Skeletal muscle satellite cell (primary cell): ENCODE results near the gene AFF1.
A peak's percentile ranks its signal among the peaks of the same experiment; 100 is the strongest.

Experiments
- H3K27me3 ChIP-seq: 2 replicates; pipeline ENCODE4 v1.7.0; 2013; ENCODE audit warnings: low read length; ENCODE audit not compliant: control insufficient read depth, insufficient read depth
- H3K36me3 ChIP-seq: 2 replicates; pipeline ENCODE4 v1.7.0; 2013; ENCODE audit warnings: mild to moderate bottlenecking, control low read depth, low read length; ENCODE audit not compliant: insufficient read depth
- H3K4me1 ChIP-seq: 2 replicates; pipeline ENCODE4 v1.7.0; 2013; ENCODE audit warnings: low read length; ENCODE audit not compliant: control insufficient read depth, insufficient read depth
- H3K4me2 ChIP-seq: 2 replicates; pipeline ENCODE4 v1.7.0; 2013; ENCODE audit warnings: mild to moderate bottlenecking, low read length
- H3K4me3 ChIP-seq: 2 replicates; pipeline ENCODE4 v1.7.0; 2013; ENCODE audit warnings: low read length
- H3K9ac ChIP-seq: 2 replicates; pipeline ENCODE4 v1.7.0; 2013; ENCODE audit warnings: mild to moderate bottlenecking, low read depth, low read length, moderate library complexity
- H3K9me3 ChIP-seq: replicated peaks from 2 replicates; pipeline ENCODE4 v1.7.0; 2013; ENCODE audit warnings: mild to moderate bottlenecking, control low read depth, low read length

AFF1 gene

GRCh38 chr4:87121341-87122065, 186.7 kb downstream of the AFF1 start:
- Histone ChIP-seq H3K4me3 (no peak overlapping the region), H3K27me3 (no peaks in the 10 kb centered on the region), H3K9ac (no peak overlapping the region), H3K36me3 (peaks cover 13% of the 10 kb centered on the region), H3K4me1 (peaks cover 22% of the 10 kb centered on the region), H3K9me3 (no peaks in the 10 kb centered on the region), H3K4me2 (peak overlapping the region; percentile 29)

GRCh38 chr4:87122252-87122651, 187.4 kb downstream of the AFF1 start:
- Histone ChIP-seq H3K36me3 (peaks cover 19% of the 10 kb centered on the region), H3K27me3 (no peaks in the 10 kb centered on the region), H3K4me1 (peaks cover 22% of the 10 kb centered on the region), H3K4me2 (peak overlapping the region; percentile 29), H3K9me3 (no peaks in the 10 kb centered on the region), H3K9ac (no peak overlapping the region), H3K4me3 (no peak overlapping the region)

- Histone ChIP-seq H3K9ac (no peak overlapping the region), H3K4me2 (no peak overlapping the region), H3K4me3 (no peak overlapping the region), H3K27me3 (no peaks in the 10 kb centered on the region), H3K9me3 (no peaks in the 10 kb centered on the region), H3K36me3 (peaks cover 36% of the 10 kb centered on the region), H3K4me1 (peaks cover 10% of the 10 kb centered on the region)
These were observed 191.2 kb downstream of the AFF1 start for GRCh38 chr4:87126056-87126455.

- peaks cover 37% of the 10 kb centered on the region for H3K36me3 ChIP-seq
These were observed 193.3 kb downstream of the AFF1 start for GRCh38 chr4:87128006-87128705.

GRCh38 chr4:87129681-87130080, 194.9 kb downstream of the AFF1 start:
- H3K36me3 ChIP-seq: peaks cover 45% of the 10 kb centered on the region
- H3K9me3 ChIP-seq: no peaks in the 10 kb centered on the region
- H3K4me2 ChIP-seq: no peak overlapping the region
- H3K4me3 ChIP-seq: no peak overlapping the region
- H3K27me3 ChIP-seq: no peaks in the 10 kb centered on the region
- H3K4me1 ChIP-seq: no peaks in the 10 kb centered on the region
- H3K9ac ChIP-seq: no peak overlapping the region

More at GRCh38 chr4:87128006-87128705, 193.3 kb downstream of the AFF1 start:
- no peaks in the 10 kb centered on the region for H3K4me1 ChIP-seq
- no peaks in the 10 kb centered on the region for H3K27me3 ChIP-seq
- H3K4me2 ChIP-seq: no peak overlapping the region
- no peak overlapping the region for H3K9ac ChIP-seq
- no peak overlapping the region for H3K4me3 ChIP-seq
- H3K9me3 ChIP-seq: no peaks in the 10 kb centered on the region

GRCh38 chr4:87130985-87131703, 196.3 kb downstream of the AFF1 start:
- H3K27me3 ChIP-seq: no peaks in the 10 kb centered on the region
- no peaks in the 10 kb centered on the region for H3K9me3 ChIP-seq
- no peak overlapping the region for H3K9ac ChIP-seq
- H3K4me1 ChIP-seq: no peaks in the 10 kb centered on the region
- no peak overlapping the region for H3K4me2 ChIP-seq
- peaks cover 35% of the 10 kb centered on the region for H3K36me3 ChIP-seq
- no peak overlapping the region for H3K4me3 ChIP-seq

GRCh38 chr4:87132035-87132434, 197.2 kb downstream of the AFF1 start:
- H3K36me3 ChIP-seq: peaks cover 33% of the 10 kb centered on the region
- H3K9ac ChIP-seq: no peak overlapping the region
- H3K27me3 ChIP-seq: no peaks in the 10 kb centered on the region
- no peaks in the 10 kb centered on the region for H3K9me3 ChIP-seq
- H3K4me3 ChIP-seq: no peak overlapping the region
- no peaks in the 10 kb centered on the region for H3K4me1 ChIP-seq
- no peak overlapping the region for H3K4me2 ChIP-seq

GRCh38 chr4:87133183-87133582, 198.4 kb downstream of the AFF1 start:
- Histone ChIP-seq H3K4me3 (no peak overlapping the region), H3K36me3 (peaks cover 25% of the 10 kb centered on the region), H3K4me2 (no peak overlapping the region), H3K9ac (no peak overlapping the region), H3K9me3 (no peaks in the 10 kb centered on the region), H3K4me1 (no peaks in the 10 kb centered on the region), H3K27me3 (no peaks in the 10 kb centered on the region)

GRCh38 chr4:87134122-87134521, 199.3 kb downstream of the AFF1 start:
- Histone ChIP-seq H3K9ac (no peak overlapping the region), H3K27me3 (no peaks in the 10 kb centered on the region), H3K4me1 (no peaks in the 10 kb centered on the region), H3K4me2 (no peak overlapping the region), H3K4me3 (no peak overlapping the region), H3K9me3 (no peaks in the 10 kb centered on the region), H3K36me3 (peaks cover 22% of the 10 kb centered on the region)

- no peaks in the 10 kb centered on the region for H3K27me3 ChIP-seq
- H3K4me1 ChIP-seq: no peaks in the 10 kb centered on the region
- H3K4me3 ChIP-seq: no peak overlapping the region
- H3K36me3 ChIP-seq: peaks cover 8% of the 10 kb centered on the region
- H3K9ac ChIP-seq: no peak overlapping the region
- H3K4me2 ChIP-seq: no peak overlapping the region
- H3K9me3 ChIP-seq: no peaks in the 10 kb centered on the region
These were observed 206.6 kb downstream of the AFF1 start for GRCh38 chr4:87141428-87141827.

GRCh38 chr4:87144356-87144755, 209.5 kb downstream of the AFF1 start:
- Histone ChIP-seq H3K9ac (no peak overlapping the region), H3K27me3 (no peaks in the 10 kb centered on the region), H3K9me3 (no peaks in the 10 kb centered on the region), H3K4me3 (no peak overlapping the region), H3K36me3 (no peaks in the 10 kb centered on the region), H3K4me1 (no peaks in the 10 kb centered on the region), H3K4me2 (no peak overlapping the region)
